Measurements from ENCODE around the gene ATG4C.
"Not testable (repeated sequence)": the region's sequence is repeated elsewhere in the genome, so short reads cannot be mapped to it uniquely, and the experiment has no call there.

ATG4C gene

DNA sequence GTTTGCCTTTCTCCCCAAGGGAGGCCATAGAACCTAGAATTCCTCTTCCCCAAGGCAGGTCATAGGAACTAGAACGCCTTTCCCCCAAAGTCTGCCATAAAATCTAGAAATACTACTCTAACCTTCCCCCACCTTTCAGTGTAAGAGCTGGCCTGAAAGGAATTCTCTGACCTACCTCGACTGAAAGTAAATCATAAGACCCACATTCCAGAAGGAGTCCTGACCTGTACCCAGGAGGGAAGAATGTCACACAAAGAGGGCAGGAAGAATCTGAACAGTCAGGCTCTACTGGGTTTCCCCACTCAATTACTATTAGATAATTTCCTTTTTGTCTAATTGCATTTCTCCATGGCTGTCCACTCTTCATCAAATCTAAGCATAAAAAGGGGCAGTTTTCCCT lies 5.7 kb upstream of the ATG4C start:
- DNase-seq: no peak

DNA sequence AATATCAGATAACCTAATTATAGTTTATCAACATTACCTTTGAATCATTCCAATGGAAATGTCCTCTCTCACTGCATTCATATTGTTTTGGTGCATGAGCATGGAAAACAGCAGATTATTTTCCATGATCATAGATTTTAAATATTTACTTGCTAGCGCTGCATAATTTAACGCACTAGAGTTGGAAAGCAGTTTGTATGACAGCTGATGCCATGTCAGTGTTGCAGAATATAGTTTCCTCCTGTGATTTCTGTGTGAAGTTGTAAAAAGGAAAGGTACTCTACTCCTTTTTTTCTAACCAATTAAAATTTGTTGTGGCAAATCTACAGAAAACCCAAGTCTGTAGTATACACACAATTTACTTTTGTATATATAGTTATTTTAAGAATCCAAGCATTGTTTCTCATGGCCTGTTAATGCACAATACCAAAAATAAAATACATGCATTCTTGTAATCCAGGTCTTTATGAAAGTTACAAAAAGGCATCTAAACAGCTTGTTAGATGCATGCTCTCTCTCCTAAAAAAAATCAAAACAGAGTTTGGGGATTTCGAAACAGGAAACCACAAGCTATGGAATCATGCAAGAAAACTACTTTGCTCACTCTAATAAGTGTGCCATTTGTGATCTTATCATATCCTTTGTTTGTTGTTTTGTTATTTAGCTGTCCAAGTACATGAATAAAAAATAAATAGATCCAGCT lies 1.9 kb upstream of the ATG4C start:
- no peak for DNase-seq

DNA sequence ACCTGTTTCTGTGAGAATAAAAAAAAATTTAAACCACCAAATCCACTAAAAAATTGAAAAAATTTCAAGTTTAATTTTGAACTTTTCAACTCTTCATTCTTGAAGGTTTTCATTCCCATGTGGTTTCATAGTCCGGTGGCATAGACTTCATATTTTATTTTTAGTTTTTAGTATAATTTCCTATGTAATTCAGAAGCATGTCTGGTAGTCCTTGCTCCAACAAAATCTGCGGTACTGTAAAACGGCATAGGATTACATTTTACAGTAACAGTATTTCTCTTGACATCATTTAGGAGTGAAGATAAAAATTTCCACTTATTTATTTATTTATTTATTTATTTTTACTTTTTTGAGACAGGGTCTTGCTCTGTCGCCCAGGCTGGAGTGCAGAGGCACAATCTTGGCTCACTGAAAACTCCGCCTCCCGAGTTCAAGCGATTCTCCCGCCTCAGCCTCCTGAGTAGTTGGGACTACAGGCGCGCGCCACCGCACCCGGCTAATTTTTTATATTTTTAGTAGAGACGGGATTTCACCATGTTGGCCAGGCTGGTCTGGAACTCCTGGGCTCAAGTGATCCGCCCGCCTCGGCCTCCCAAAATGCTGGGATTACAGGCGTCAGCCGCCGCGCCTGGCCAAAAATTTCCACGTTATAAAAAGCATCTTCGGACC lies 1.3 kb upstream of the ATG4C start:
- not testable (repeated sequence) for DNase-seq

DNA sequence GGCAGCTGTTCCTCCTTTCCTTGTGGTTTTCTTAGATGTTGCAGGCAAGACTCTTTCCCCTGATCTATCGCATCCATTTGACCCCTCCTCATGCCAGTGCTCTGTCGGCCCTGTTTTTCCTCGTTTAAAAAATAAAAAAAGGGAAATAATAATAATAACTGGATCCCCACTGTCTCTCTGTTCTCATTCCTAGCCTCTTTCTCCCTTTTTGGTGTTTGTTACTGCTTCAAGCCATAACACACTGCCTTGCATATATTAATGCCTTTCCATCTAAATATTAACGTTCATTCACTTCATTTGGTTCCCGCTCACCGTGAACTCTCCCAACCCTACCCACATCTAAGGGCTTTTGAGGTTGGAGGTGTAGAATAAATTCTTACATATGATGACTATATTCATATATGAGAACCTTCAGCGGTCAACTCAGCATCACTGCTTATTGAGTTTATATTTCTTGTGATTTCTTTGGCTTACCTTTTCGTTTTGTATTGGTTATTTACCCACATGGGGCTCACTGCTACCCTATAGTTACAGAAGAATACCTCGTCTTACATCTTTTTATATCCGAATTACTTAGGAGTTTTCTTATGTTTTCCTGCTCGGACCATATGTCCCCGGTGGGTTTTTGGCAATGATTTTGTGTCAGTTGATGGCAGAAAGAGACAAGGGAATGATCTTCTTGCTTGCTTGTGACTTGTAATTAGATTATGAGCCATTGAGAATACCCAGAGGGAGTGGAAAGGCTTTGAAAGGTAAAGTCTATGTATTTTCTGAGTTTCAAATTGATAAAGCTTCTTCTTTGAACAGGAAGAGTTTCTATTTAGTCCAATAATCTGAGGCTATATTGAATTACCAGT lies 805 bp downstream of the ATG4C start:
- no peak for DNase-seq

DNA sequence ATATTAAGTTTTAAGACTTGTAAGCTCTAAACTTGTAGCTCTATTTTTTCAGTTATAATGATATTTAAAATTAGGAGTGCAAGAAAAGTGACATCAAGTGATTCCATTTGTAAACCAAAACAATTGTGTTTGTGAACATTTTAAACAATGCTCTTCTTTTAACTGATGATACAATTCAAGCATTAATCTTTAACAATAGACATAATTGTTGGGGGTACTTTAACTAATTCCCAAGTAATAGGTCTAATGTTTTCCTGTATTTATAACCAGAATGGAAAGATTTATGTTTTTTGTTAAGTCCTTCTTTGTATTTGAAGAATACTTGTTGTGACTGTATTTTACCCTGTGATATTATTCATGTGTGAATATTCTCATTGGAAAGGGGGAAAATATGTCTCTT lies 6.8 kb downstream of the ATG4C start:
- no peak for DNase-seq

GRCh38 chr1:62794053-62794452 lies 10.1 kb downstream of the ATG4C start:
- DNase-seq: no peak

- no peak for DNase-seq
These were observed 12.3 kb downstream of the ATG4C start for GRCh38 chr1:62796221-62796620.

GRCh38 chr1:62799688-62800087 lies 15.8 kb downstream of the ATG4C start:
- DNase-seq: no peak

DNA sequence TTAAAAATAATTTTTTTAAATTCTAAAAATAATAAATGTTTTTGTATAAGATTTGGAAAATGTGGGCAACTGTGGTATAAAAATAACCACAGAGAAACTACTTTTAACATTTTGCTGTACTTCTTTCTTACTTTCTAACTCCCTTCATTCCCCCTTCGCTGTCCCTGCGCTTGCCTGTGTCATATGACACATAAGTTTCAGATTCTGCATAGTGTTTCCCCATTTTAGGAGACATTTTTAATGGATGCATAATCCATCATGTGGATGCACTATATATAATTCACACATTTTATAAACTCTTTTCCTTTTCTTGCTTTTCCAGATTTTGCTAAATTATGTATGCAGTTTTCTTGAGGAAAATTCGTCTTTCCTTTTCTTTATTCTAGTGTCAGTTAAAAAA lies 16.3 kb downstream of the ATG4C start:
- DNase-seq: no peak

DNA sequence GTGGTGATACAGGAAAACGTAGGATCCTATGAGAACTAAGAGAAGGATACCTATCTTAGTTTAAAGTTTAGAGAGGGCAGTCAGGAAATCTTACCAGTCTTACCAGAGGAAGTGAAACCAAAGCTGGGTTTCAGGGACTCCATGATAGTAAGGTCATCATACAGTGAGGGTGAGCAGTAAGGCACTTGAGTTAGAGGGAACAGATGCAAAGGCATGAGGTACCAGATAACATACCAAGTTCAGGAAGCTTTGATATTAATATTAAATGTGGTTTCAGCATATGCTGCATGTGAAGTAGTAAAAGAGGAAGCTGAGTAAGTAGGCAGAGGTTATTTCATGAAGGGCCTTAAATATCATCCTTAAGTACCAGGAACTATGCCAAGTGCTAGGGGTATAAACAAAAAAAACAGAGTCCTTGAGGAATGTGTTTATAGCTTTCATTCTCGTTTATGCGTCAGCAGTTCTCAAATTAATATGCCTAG lies 16.9 kb downstream of the ATG4C start:
- DNase-seq: no peak

DNA sequence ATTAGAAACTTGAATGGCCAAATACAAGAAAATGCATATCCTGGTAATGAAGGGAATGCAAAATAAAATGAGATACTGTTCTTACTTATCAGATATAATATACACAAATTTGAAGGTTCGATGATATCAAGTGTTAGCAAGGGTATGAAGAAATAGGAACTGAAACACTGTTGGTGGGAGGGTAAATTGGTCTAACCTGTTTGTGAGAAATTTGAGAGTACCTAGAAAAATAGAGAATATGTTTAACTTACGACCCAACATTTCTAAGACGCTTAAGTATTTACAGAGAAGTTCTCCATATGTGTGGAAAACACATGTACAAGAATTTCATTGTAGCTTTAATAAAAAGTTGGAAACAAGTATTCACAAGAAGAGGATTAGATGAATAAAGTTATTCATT lies 25.9 kb downstream of the ATG4C start:
- DNase-seq: no peak

DNA sequence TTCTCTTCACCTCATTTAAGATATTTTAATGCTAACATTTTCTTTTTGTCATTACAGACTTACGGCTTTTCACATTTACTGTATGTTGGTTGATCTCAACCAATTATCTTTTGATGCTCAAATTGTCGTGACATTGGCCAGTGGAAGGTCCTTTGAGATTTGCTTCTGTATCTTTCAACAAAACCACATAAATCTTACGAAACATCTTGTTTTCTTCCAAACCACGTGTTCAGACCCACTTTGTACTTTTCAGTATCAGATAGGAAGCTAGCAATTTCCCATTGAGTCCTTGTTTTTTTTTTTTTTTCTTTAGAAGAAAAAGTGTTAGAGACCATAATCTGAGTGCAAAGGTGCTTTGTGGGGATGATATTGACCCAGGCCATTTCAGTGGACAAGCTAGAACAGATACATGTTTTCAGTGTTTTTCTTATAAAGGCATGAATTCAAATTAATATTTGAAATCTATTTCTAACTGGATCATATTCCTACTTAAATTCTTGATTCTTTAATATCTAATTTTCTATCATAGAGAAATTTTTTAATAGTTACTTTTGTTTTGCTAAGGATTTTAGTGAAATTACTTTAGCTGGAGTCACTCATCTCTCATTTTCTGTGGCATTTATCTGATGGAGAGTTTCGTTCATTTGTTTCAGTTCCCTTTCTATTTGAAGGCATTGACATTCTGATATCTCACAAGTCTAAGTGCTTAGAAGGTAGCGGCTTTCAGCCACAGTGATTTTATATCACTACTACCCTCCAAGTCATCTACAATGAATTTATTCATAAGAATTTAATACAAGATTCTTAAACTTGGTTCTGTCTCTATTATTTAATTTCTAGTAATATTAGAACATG lies 26.7 kb downstream of the ATG4C start:
- DNase-seq: no peak

DNA sequence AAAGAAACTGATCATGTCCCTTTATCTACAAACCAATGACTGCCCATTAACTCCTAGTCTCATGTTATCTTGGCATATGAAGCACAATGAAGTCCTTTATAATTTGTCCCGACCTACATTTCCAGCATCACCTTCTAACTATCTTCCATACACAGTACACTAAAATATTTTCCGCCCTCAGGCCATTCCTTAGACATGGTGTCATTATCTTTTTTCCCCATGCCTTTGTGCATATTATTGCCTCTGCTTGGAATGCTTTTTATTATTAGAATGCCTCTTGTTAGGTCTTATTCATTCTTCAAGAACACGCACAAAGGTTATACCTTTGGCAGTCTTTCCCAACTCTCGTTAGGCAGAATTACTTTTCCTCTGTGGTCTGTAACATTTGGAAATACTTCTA lies 39.6 kb downstream of the ATG4C start:
- DNase-seq: no peak

GRCh38 chr1:62826901-62827300 lies 43.0 kb downstream of the ATG4C start:
- no peak for DNase-seq

DNA sequence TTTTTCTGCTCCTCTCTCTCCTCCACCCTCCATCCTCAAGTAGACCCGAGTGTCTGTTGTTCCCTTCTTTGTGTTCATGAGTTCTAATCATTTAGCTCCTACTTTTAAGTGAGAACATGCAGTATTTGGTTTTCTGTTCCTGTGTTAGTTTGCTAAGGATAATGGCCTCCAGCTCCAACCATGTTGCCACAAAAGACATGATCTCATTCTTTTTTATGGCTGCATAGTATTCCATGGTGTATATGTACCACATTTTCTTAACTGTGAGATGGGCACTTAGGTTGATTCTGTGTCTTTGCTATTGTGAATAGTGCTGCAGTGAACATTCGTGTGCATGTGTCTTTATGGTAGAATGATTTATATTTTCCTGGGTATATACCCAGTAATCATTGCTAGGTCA lies 43.9 kb downstream of the ATG4C start:
- DNase-seq: not testable (repeated sequence)

- no peak for DNase-seq
These were observed 48.3 kb downstream of the ATG4C start for GRCh38 chr1:62832276-62832675.

- DNase-seq: no peak
These were observed 49.6 kb downstream of the ATG4C start for GRCh38 chr1:62833529-62833928.

DNA sequence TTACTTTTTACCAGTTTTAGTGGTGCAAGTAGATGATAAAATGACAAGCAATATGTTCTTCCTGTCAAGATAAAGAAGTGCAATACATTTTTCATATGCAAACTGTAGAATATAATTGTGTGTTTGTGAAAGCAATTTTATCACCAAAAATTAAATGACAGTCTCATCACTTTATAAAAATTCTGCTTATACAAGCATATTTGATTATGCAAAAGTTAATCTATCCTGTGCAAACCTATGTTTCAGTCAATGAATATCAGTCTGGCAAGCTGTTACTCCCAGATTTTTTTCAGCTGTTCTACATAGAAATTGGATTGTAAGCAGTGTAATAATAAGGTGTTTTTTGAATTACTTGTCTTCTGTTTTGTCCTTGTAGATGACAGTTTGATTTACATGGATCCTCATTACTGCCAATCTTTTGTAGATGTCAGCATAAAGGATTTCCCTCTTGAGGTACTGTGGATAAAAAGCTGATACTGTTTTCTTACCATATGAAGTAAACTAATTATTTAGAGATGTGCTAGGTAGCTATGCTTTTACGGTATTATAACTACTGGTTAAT lies 50.5 kb downstream of the ATG4C start:
- no peak for DNase-seq

- DNase-seq: no peak
These were observed 53.1 kb downstream of the ATG4C start for GRCh38 chr1:62836856-62837540.

DNA sequence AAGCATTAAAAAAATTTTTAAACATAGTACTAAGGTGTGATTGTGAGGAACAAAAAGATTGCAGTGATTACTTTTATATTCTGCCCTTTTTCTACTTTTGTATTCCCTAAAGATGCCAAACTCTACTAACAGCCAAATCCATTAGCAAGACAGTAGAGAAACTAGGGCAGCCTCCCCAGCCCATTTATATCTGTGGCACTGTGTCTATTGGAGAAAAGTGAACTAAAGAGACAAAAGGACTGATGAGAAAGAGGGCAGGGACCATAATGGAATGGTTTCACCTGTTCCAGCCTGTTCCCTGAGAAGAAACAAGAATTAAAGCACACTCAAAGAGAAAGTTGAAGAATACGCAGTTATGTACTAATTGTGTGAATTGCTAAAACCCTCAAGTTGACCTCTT lies 56.6 kb downstream of the ATG4C start:
- no peak for DNase-seq

GRCh38 chr1:62841587-62842169 lies 57.7 kb downstream of the ATG4C start:
- peak; percentile 4 for DNase-seq

Data from NCI-H1092 (cell line).